B cell (primary cell): ENCODE results near the gene TMEM141. TPM values are rescaled to one million over a fixed set of nuclear protein-coding genes. Genes with fewer than 3 reads are reported as not detected.

Experiments
- ATAC-seq: fragments of 200-7000 bp; cut with Tn5 transposase; one replicate; pipeline ENCODE4 v1.10.0; 2021; ENCODE audit warnings: low read depth, mild to moderate bottlenecking, moderate number of reproducible peaks, moderate library complexity
- CTCF ChIA-PET: fragments of 350-600 bp; sonication (Branson Sonifier 250); formaldehyde crosslinking; loops from one replicate; lab custom pipeline; 2021; ENCODE audit warnings: antibody characterized with exemption, inconsistent platforms; lab: Charles Lee
- POLR2A ChIA-PET: fragments of 350-600 bp; sonication (Branson Sonifier 250); formaldehyde crosslinking; loops from one replicate; lab custom pipeline; 2021; ENCODE audit warnings: antibody characterized with exemption; lab: Charles Lee
- DNase-seq: peaks from one replicate; pipeline ENCODE4 v3.0.0; 2013
- H2AFZ ChIP-seq: 2 replicates; pipeline ENCODE4 v1.6.1; 2012; ENCODE audit warnings: mild to moderate bottlenecking, low read depth, low read length; ENCODE audit not compliant: insufficient read depth, poor library complexity, severe bottlenecking
- H3K27ac ChIP-seq, 2 donors: 1 replicate in 1 of 2; 2 replicates in 1 of 2; pipeline ENCODE4 v1.5.1; 2012 to 2013; ENCODE audit warnings: low read length in 2 of 2, mild to moderate bottlenecking in 2 of 2, moderate library complexity in 1 of 2
- H3K27me3 ChIP-seq, 4 experiments: fragments of 200-600 bp in 1 of 4; sonication (generic) in 1 of 4; replicated peaks in 1 of 4; 1 replicate in 2 of 4; 2 replicates in 2 of 4; pipeline versions ENCODE4 v1.6.1 to v1.7.0; 2013 to 2016; ENCODE audit warnings: low read length in 3 of 4, mild to moderate bottlenecking in 2 of 4, mixed read lengths in 1 of 4, moderate library complexity in 1 of 4; ENCODE audit not compliant: insufficient read depth in 4 of 4, control insufficient read depth in 3 of 4; ENCODE audit errors: control extremely low read depth in 1 of 4
- H3K36me3 ChIP-seq, 2 experiments: replicated peaks in 1 of 2; 1 replicate in 1 of 2; 2 replicates in 1 of 2; pipeline versions ENCODE4 v1.6.1 to v1.7.1; 2013; ENCODE audit warnings: low read length in 1 of 2; ENCODE audit not compliant: insufficient read depth in 2 of 2, control insufficient read depth in 1 of 2; ENCODE audit errors: control extremely low read depth in 1 of 2, extremely low read depth in 1 of 2
- H3K4me1 ChIP-seq, 2 donors: fragments of 200-600 bp in 1 of 2; sonication (generic) in 1 of 2; 1 replicate in 1 of 2; 2 replicates in 1 of 2; pipeline versions ENCODE4 v1.5.1 to v1.6.1; 2013 to 2017; ENCODE audit warnings: low read length in 2 of 2; ENCODE audit not compliant: control insufficient read depth in 2 of 2, insufficient read depth in 2 of 2
- H3K4me2 ChIP-seq: replicated peaks from 2 replicates; pipeline ENCODE3; 2012; ENCODE audit warnings: mild to moderate bottlenecking, low read depth, low read length; ENCODE audit not compliant: poor library complexity, severe bottlenecking
- H3K4me3 ChIP-seq, 5 experiments: fragments of 200-600 bp in 1 of 5; sonication (generic) in 1 of 5; 1 replicate in 3 of 5; 2 replicates in 2 of 5; pipeline versions ENCODE4 v1.5.1 to v1.7.0; 2011 to 2016; ENCODE audit warnings: low read length in 4 of 5, mild to moderate bottlenecking in 4 of 5, low read depth in 2 of 5, control low read depth in 1 of 5, moderate library complexity in 1 of 5; ENCODE audit not compliant: insufficient read depth in 1 of 5; ENCODE audit errors: control extremely low read depth in 1 of 5, extremely low read depth in 1 of 5
- H3K79me2 ChIP-seq: fragments of 200-600 bp; sonication (generic); one replicate; pipeline ENCODE4 v1.6.0; 2016; ENCODE audit warnings: low read length; ENCODE audit not compliant: control insufficient read depth, insufficient read depth
- H3K9ac ChIP-seq: fragments of 200-600 bp; sonication (generic); 2 replicates; pipeline ENCODE4 v1.6.1; 2017; ENCODE audit warnings: mild to moderate bottlenecking, low read length, moderate library complexity
- H3K9me3 ChIP-seq, 3 donors: one replicate each; pipeline versions ENCODE4 v1.6.1 to v1.7.1; 2013; ENCODE audit warnings: low read length in 2 of 3; ENCODE audit not compliant: control insufficient read depth in 2 of 3, insufficient read depth in 1 of 3; ENCODE audit errors: control extremely low read depth in 1 of 3
- H4K20me1 ChIP-seq: 2 replicates; pipeline ENCODE4 v1.6.0; 2012; ENCODE audit warnings: mild to moderate bottlenecking, low read length; ENCODE audit not compliant: insufficient read depth, control insufficient read depth, poor library complexity, severe bottlenecking
- H3K27ac Mint-ChIP-seq: one replicate; pipeline ENCODE4 v1.8.0; 2021; ENCODE audit warnings: mixed read lengths
- H3K27me3 Mint-ChIP-seq: one replicate; pipeline ENCODE4 v1.8.0; 2021; ENCODE audit warnings: mixed read lengths
- H3K4me1 Mint-ChIP-seq: one replicate; pipeline ENCODE4 v1.8.0; 2021; ENCODE audit warnings: mixed read lengths
- H3K4me3 Mint-ChIP-seq: one replicate; pipeline ENCODE4 v1.8.0; 2021; ENCODE audit warnings: mixed read lengths
- H3K9me3 Mint-ChIP-seq: one replicate; pipeline ENCODE4 v1.8.0; 2022; ENCODE audit warnings: mixed read lengths; ENCODE audit not compliant: insufficient read depth
- CTCF ChIP-seq: fragments of 200-600 bp; IDR thresholded peaks from one replicate; pipeline ENCODE4 v1.8.0; 2022; ENCODE audit warnings: antibody characterized with exemption, mild to moderate bottlenecking
- EZH2 ChIP-seq: IDR thresholded peaks from 2 replicates; pipeline ENCODE4 v1.6.1; 2012; ENCODE audit warnings: borderline replicate concordance, low read depth, mild to moderate bottlenecking, moderate library complexity, low read length; ENCODE audit not compliant: insufficient read depth, poor library complexity, severe bottlenecking
- WGBS: methylation state at CpG from one replicate; pipeline ENCODE4 v1.1.5; 2013; ENCODE audit warnings: missing lambda C conversion rate; ENCODE audit not compliant: insufficient coverage; 5-methylcytosine and 5-hydroxymethylcytosine counted together
- intact Hi-C: fragments of 100-400 bp; cut with micrococcal nuclease; formaldehyde crosslinking; loops from one replicate; pipeline ENCODE4 v1.10.0; 2022
- polyA plus RNA-seq: library from polyadenylated mRNA; depleted of rRNA; stranded (reverse); fragments of >200 nt; gene quantifications from 2 replicates; pipeline ENCODE4 v1.2.3, GENCODE V29; 2012
- total RNA-seq, 2 donors: library from RNA; stranded (reverse); fragments of 120-200 nt in 1 of 2; gene quantifications; 1 replicate in 1 of 2; 2 replicates in 1 of 2; pipeline versions ENCODE4 v1.2.3 to v1.2.4, GENCODE V29; 2013 to 2022

TMEM141 gene
- total and polyA plus RNA-seq, 2 donors (not counting 1 experiment from before 2014, with no cell fraction given) = 35.7 to 60.8 TPM

GRCh38 chr9:136823136-136824046, 32.2 kb downstream of the TMEM141 start:
- TF ChIP-seq EZH2 (no peak), CTCF (no peak)
- Histone ChIP-seq H2AFZ (no peak overlapping the region), H3K4me3 (no peak overlapping the region), H3K9me3 (no peaks in the 10 kb centered on the region), H4K20me1 (peaks cover 39% of the 10 kb centered on the region), H3K27ac (no peak overlapping the region), H3K27me3 (no peaks in the 10 kb centered on the region), H3K79me2 (peaks cover 4% of the 10 kb centered on the region), H3K9ac (no peak overlapping the region), H3K4me1 (peaks cover 0 to 4% of the 10 kb centered on the region in 2 donors), H3K4me2 (no peak overlapping the region), H3K36me3 (peaks cover 2 to 20% of the 10 kb centered on the region in 2 experiments)
- DNase-seq (no peak), ATAC-seq (no peak)
- ChIA-PET POLR2A (interaction anchor here (1.1 kb wide), 1 partner anchor 9 kb away, joined by 3 read pairs; no protein-coding TSS in a partner anchor), CTCF (interaction anchor here (1.4 kb wide), 1 partner anchor 19 kb away, joined by 4 read pairs; the partner anchor contains the start of gene AJM1)
- Mint-ChIP-seq H3K9me3 (no peaks in the 10 kb centered on the region), H3K27me3 (no peaks in the 10 kb centered on the region), H3K4me3 (no peak overlapping the region), H3K27ac (no peak overlapping the region), H3K4me1 (peaks cover 5% of the 10 kb centered on the region)
- WGBS = 95% methylated on average over 13 of the region's 30 CpGs
- intact Hi-C loops = no loop called here
